ENCODE measurements around the gene NSUN7. TPM values are rescaled to one million over a fixed set of nuclear protein-coding genes. Genes with fewer than 3 reads are reported as not detected.

Gene NSUN7
- total and polyA plus RNA-seq, 7 donors, result 0.03 to 0.39 (median 0.11) TPM; not detected in 4

DNA sequence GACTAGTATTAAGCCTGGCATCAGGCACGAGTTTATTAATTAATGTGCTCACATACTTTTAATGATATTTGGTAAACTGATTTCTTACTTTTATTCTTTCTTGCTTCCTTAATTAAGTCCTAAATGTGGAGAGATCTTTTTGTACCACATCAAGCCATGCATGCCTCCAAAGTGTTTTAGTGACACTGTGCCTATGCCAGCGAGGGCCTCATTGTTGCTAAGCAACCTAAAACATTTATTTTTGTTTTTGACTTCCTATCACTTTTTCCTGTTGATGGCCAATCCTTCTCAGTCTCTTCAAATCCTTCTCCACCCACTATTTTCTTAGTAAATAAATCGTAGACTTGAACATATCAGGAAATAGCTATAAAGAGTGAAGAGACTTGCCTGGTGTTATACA is 5.5 kb upstream of the NSUN7 start:
- ATAC-seq (no peak), DNase-seq (no peak)
- intact Hi-C loops (cut with DNase I), result no loop called here
- H3K4me1 ChIP-seq, result no peaks in the 10 kb centered on the region
- TF ChIP-seq, protein P1, sequence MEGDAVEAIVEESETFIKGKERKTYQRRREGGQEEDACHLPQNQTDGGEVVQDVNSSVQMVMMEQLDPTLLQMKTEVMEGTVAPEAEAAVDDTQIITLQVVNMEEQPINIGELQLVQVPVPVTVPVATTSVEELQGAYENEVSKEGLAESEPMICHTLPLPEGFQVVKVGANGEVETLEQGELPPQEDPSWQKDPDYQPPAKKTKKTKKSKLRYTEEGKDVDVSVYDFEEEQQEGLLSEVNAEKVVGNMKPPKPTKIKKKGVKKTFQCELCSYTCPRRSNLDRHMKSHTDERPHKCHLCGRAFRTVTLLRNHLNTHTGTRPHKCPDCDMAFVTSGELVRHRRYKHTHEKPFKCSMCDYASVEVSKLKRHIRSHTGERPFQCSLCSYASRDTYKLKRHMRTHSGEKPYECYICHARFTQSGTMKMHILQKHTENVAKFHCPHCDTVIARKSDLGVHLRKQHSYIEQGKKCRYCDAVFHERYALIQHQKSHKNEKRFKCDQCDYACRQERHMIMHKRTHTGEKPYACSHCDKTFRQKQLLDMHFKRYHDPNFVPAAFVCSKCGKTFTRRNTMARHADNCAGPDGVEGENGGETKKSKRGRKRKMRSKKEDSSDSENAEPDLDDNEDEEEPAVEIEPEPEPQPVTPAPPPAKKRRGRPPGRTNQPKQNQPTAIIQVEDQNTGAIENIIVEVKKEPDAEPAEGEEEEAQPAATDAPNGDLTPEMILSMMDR (IDR thresholded peaks at IDR 0.05), result no peak
- no peaks in the 10 kb centered on the region for H3K36me3 ChIP-seq (ENCODE audit: insufficient read depth in 1 of 2, low read depth in 1 of 2)
- H3K27me3 ChIP-seq (ENCODE audit: insufficient read depth in 3 of 3, low read length in 2 of 3), result peaks cover 0 to 8% (median 0%) of the 10 kb centered on the region in 3 donors
- no peak overlapping the region for H3K27ac ChIP-seq
- WGBS, 3 donors, result 52 to 59% (median 56%) methylated on average over 3 of the region's 3 CpGs
- no peak overlapping the region for H3K4me3 ChIP-seq
- no peaks in the 10 kb centered on the region for H3K9me3 ChIP-seq

DNA sequence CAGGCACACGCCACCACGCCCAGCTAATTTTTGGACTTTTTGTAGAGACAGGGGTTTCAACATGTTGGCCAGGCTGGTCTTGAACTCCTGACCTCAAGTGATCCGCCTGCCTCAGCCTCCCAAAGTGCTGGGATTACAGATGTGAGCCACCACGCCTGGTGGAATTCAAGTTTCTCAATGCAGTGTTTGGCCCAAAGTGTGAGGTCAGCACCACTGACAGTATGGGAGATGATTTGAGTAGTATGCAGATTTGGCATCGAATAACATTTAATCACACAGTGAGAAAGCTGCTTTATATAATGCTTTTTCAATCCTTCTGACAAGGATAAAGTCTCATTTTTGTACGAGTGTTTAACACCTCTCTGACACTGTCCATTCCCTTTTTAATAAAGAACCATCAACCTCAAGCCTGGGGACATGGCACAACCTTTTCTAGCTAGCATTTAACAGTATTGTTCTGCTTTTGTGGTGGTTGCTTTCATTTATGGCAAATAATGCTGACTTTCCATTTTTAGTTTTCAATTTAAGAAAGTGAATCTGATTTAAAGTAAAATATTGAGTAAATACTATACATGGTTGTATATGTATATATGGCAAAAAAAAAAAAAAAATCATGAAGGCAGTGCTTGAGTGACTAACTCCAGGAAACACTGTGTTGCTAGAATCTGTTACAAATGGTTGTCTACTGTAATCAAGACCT is 4.3 kb upstream of the NSUN7 start:
- H3K27me3 ChIP-seq (ENCODE audit: insufficient read depth in 3 of 3, low read length in 2 of 3), result peaks cover 0 to 20% (median 4%) of the 10 kb centered on the region in 3 donors
- DNase-seq (no peak), ATAC-seq (no peak)
- 78 to 82% (median 81%) methylated on average over 6 of the region's 6 CpGs for WGBS, 3 donors
- intact Hi-C loops (cut with DNase I), result no loop called here
- no peaks in the 10 kb centered on the region for H3K9me3 ChIP-seq
- H3K4me3 ChIP-seq, result no peak overlapping the region
- H3K36me3 ChIP-seq (ENCODE audit: insufficient read depth in 1 of 2, low read depth in 1 of 2), result no peaks in the 10 kb centered on the region
- H3K27ac ChIP-seq, result no peak overlapping the region
- H3K4me1 ChIP-seq, result peaks cover 8% of the 10 kb centered on the region
- TF ChIP-seq, protein P1 (IDR thresholded peaks at IDR 0.05), result no peak

DNA sequence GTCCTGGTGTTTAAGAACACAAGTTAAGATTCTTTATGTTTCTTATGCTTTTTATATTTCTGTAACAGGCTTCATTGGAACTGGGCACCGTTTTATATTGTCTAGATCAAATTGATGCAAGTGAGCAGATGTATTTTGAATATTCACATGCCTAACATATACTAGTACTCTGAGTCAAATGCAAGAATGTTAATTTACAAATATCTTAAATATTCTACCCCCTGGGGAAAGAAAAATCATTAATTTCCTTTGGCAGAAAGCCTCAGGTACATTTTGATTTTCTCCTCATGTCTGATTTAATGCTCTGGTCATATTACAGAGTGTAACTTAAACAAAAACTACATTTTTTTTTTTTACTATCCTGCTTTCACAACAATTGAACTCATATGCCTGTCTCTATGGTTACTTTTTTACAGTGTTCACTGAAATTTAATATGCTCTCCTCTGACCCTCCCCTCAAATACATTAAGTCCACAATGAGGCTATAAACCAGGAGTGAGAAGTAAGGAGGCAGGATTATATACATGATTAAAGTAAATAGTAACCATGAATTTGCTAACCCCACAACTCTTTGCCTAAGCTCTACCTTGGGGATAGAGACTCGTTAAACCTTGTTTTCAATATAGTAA is 2.4 kb upstream of the NSUN7 start:
- Histone ChIP-seq H3K4me3 (no peak overlapping the region), H3K27me3 (ENCODE audit: insufficient read depth in 3 of 3, low read length in 2 of 3) (peaks cover 0 to 30% (median 4%) of the 10 kb centered on the region in 3 donors), H3K9me3 (no peaks in the 10 kb centered on the region), H3K4me1 (peaks cover 10% of the 10 kb centered on the region), H3K36me3 (ENCODE audit: insufficient read depth in 1 of 2, low read depth in 1 of 2) (no peaks in the 10 kb centered on the region), H3K27ac (no peak overlapping the region)
- no peak for ATAC-seq
- intact Hi-C loops (cut with DNase I), result no loop called here
- no peak for DNase-seq
- TF ChIP-seq, protein P1 (IDR thresholded peaks at IDR 0.05), result no peak
- 46 to 58% (median 50%) methylated on average over 2 of the region's 2 CpGs for WGBS, 3 donors

DNA sequence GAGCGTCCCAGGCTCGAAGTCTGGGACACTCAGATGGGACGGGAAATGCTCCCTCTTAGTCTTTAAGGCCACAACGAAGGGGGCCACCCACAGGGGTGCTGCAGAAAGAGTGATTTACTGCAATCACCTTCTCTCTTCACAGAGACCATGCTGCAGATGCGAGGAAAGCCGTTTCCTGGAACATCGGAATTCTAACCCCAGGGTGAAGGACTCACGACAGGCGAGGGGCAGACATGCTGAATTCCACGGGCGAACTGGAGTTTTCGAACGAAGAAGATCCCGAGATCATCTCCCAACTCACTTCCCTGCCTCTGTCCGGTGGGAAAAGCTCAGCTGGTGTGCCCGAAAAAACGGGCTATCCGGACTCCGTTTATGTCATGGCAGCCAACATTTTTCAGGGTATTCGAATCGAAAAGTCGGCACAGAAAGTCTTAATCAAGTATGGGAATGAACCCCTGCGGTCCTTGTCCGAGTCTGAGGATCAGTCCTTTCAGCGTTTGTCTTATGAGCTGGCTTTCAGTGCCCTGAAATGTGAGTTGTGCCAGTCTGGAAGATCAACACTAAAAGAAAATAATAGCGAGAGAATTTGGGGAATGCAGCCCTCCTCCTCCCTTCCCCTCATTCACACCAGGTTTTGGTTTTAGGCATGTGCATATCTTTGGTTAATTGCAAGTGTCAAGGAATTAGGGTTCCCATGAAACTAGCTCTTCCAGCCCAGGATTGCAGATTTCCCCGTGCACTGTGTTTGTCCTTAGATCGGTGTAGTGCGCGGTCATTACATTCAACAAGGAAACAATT is 905 bp downstream of the NSUN7 start:
- ATAC-seq, result no peak
- intact Hi-C loops (cut with DNase I), result no loop called here
- 11 to 13% (median 12%) methylated on average over 29 to 30 of the region's 30 CpGs for WGBS, 3 donors
- TF ChIP-seq, protein P1 (IDR thresholded peaks at IDR 0.05), result no peak
- DNase-seq, result no peak
- H3K27ac ChIP-seq, result no peak overlapping the region
- H3K4me1 ChIP-seq, result peaks cover 10% of the 10 kb centered on the region
- peaks cover 0 to 37% (median 4%) of the 10 kb centered on the region in 3 donors for H3K27me3 ChIP-seq (ENCODE audit: insufficient read depth in 3 of 3, low read length in 2 of 3)
- peak overlapping the region; percentile 64 for H3K4me3 ChIP-seq
- H3K9me3 ChIP-seq, result no peaks in the 10 kb centered on the region
- H3K36me3 ChIP-seq (ENCODE audit: insufficient read depth in 1 of 2, low read depth in 1 of 2), result no peaks in the 10 kb centered on the region

All from psoas muscle (tissue), 8 donors.